Femur (tissue), 1 donor: ENCODE measurements around the gene SAMD7.

Experiments
- DNase-seq: peaks from one replicate; pipeline ENCODE4 v3.0.0-alpha.2; 2017

Gene SAMD7

GRCh38 chr3:169911272-169911671 is at the start of gene SAMD7:
Gene SAMD7 (plus strand): TSS chr3:169911572. CDS start chr3:169919499, 7,927 bp downstream.
- no peak for DNase-seq

DNA sequence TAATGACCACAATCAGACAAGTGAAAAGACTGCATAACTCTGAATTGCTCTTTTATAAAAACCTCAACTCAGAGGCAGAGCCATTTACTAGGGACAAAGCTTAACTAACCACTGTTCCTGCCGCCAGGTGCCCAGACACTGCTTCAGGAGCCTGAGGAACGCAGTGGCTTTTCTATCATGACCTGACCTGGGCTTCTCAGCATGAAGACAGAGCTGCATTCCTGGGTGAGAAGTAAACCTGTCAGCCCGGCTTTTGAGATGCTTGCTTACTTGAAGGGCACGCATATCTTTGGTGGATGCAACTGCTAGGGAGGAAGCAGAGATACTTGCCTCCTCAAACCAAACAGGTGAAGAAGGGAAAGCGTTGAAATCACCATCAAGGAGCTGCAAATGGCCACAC is 49.5 kb upstream of the SAMD7 start:
- no peak for DNase-seq

DNA sequence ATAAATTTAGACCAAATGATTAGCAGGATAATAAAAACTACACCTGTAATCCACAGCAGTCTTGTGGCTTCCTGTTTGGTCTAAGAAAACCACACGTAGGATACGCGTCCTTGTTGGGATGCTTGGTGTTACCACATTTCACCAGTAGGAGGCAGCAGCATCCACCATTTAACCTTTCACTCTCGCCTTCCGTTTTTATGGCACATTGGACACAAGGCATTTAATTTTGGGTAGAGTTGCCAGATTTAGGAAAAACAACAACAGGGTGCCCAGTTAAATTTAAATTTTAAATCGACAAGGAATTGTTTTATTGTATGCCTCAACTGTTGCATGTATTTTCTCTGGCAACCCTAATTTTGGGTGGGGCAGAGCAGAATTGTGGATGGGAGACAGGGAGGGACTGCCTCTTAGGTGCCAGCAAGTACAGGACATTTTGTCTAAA is 47.9 kb upstream of the SAMD7 start:
- DNase-seq: peak; percentile 62

GRCh38 chr3:169864270-169864669 is 47.1 kb upstream of the SAMD7 start:
- no peak for DNase-seq

DNA sequence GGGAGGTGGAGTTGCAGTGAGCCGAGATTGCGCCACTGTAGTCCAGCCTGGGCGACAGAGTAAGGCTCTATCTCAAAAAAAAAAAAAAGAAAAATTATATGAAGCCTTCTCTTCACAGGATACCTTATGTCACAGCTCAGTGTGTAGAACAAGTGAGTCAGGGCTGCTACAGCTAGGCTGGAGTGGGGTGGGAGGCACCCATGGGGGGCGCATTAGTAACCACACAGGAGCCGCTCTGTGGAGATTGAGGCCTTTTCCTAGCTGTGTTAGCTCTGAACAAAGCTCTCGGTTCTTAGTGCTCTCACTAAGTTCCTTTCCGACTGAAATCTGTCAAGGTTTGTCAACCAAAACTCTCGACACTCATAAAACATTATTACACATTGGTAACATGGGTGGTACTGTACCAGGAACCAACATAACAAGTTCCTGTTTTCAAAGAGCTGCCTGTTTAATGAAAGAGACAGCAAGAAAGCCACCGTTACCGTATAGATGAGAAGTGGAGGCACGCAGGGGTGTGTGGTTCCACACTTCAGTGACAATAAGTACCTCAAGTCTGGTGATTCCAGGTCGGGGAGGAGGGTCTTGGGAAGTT is 46.1 kb upstream of the SAMD7 start:
- DNase-seq: no peak

- DNase-seq: no peak
Measured at GRCh38 chr3:169867584-169868210, 43.7 kb upstream of the SAMD7 start.

DNA sequence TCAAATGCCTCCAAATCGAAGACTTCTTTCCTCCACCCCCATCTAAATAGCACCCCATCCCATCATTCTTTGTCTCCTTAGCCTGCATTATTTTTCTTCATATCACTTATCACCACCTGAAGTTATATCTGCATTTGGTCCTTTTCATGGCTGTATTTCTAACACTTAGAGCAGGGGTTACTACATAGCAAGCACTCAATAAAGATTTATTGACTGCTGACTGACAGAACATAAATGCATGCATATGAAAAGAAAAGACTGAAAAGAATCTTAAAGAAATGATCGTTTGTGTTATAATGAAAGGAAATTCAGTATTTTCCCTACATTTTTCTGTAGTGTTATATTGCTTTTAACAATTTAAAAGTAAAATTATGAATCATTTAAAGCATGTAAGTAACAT is 43.0 kb upstream of the SAMD7 start:
- DNase-seq: no peak

GRCh38 chr3:169869484-169870220 is 41.7 kb upstream of the SAMD7 start, which contains the start of gene LRRC31:
Gene LRRC31 (minus strand): TSS chr3:169869935. CDS start chr3:169869807, 128 bp downstream.
- DNase-seq: no peak

DNA sequence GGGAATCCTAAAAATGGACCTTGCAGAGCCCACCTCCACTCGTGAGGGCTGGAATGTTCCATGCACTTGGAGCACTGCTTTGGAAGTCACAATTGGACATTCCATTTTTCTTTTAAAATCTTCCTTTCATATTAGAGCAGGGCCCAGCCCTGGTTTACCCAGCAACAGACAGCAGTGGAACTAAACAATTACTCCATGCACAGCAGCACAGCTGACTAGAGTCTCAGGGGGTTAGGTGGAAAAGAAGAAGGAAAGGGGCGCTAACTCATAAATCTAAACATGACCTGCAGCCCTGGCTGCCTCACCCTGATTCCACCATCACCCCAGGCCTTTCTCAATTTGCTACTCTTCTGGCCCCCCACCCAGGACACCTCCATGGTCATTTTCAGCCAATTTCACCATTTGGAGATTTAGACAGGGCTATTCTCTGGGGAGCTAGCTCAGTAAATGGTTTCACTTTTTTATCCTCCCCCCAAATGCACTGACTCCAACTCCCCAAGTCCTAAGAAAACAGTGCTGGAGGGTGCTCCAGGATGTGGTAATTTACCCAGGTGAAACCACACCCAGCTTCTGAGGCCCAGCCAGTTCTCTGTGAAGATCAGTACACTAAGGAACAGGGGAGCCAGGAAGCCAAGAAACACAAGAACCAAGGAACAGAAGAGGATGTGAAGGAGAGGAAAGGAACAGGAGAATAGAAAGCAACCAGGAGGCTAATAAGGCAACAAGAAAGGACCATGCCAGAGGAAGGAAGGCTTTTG is 40.1 kb upstream of the SAMD7 start:
- no peak for DNase-seq

GRCh38 chr3:169879013-169879557 is 32.3 kb upstream of the SAMD7 start:
- no peak for DNase-seq

DNA sequence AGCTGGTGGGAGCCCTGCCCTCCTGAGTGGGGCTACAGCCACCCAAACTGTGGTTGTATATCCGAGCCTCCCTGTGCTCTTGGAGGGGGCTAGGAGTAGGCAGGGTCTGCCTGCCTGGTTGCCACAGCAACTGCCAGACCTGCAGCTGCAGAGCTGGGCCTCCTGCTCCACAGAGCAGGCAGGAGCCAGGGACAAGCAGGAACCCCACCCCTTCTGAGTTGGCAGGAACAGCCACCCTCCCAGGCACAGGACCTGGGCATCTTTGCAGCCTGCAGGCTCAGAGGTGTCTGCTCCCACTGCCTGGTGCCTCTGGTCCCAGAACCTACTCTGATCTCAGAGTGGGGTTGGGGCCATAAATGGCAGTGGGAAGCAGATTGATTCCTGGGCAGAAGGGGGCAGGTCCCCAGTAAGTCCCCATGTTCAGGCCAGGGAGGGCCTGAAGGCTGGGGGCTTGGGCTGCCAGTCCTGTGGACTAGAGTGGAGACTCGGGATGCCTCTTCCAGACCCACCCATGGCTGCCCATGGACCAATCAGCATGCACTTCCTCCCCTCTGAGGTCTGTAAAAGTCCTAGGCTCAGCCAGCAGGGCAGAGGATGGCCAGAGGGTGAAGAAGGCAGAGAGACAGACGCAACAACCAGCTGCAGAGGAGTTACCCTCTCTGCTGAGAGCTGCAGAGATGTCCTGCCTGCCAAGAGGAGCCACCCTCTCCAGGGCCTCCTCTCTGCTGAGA is 31.4 kb upstream of the SAMD7 start:
- DNase-seq: no peak

- no peak for DNase-seq
Measured at GRCh38 chr3:169880576-169881250, 30.7 kb upstream of the SAMD7 start.

DNA sequence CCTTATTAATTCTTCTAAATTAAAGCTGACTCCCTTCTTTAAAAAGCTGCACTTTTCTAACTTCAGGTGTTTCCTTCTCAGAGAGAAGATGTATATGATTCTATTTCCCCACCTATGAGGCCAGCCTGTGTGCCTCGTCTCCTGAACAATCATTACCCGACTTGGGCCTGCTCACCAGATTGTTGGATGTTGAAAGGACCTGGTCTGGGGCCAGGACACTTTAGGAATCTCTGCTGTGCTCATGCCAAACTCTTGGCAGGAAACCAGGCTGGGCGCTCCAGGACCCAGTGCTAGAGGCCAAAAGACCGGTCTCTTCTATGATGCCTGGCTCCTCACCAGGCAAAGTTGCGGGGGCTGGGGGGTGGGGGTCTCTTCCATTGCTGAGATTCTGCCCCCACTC is 24.7 kb upstream of the SAMD7 start:
- DNase-seq: peak; percentile 47

DNA sequence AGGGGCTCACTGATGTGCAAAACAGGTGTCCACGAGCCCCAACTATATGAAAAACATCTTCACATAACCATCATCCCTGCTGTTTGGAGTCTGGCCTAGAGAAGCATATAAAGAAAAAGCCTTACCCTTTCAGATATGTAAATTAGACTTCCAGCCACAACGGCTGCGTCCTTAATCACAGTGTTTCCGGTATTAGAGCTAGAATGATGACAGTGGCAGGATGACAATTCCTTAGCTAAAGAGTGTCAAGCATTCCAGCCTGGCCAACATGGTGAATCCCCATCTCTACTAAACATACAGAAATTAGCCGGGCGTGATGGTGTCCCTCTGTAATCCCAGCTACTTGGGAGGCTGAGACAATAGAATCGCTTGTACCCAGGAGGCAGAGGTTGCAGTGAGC is 19.5 kb upstream of the SAMD7 start:
- no peak for DNase-seq

DNA sequence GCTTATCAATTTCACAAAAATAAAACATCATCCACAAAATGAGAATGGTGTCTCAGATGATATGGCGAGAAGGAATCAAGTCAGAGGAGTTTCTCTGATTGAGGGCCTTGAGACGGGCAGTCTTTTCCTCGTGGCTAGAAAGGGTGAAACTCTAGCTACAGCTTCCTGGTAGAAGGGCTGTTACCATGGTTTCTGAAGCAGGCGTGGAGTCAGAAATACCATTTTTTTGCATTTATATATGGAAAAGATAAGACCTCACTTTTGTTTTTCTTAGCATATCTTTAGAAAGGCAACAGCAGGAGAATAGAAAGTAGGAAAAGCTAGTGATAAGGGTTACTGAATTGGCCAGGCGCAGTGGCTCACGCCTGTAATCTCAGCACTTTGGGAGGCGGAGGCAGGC is 17.3 kb upstream of the SAMD7 start:
- DNase-seq: no peak

DNA sequence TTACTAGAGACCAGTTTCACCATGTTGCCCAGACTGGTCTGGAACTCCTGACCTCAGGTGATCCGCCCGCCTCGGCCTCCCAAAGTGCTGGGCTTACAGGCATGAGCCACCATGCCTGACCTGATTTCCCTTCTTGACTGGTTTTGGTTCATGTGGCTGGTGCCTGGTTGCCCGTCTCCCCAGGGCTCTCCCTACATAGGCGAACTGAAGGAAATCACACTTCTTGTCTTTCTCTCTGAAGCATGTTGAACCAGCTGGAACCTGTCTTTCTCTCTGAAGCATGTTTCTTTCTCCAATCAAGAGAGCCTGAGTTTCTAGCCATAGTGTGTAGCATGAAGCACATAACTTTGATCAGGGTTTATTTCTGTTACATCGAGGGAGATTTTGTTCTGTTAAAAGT is 16.3 kb upstream of the SAMD7 start:
- no peak for DNase-seq

DNA sequence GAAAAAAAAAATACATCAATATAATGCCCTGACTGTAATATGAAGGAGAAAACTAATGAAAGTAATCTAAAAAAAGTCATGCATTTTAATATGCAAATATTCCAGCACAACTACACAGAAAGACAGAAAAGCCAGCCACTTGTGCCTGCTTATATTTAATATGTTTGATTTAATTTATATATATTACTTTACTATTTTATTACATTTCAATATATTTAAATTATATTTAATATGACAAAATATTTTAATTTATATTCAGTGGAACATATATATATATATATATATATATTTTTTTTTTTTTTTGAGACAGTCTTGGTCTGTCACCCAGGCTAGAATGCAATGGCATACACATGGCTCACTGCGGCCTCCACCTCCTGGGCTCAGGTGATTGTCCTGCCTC is 14.1 kb upstream of the SAMD7 start:
- DNase-seq: no peak

- DNase-seq: no peak
Measured at GRCh38 chr3:169901453-169901852, 9.9 kb upstream of the SAMD7 start.

- DNase-seq: no peak
Measured at GRCh38 chr3:169905404-169905803, 6.0 kb upstream of the SAMD7 start.

GRCh38 chr3:169907476-169907875 is 3.9 kb upstream of the SAMD7 start:
- DNase-seq: no peak

DNA sequence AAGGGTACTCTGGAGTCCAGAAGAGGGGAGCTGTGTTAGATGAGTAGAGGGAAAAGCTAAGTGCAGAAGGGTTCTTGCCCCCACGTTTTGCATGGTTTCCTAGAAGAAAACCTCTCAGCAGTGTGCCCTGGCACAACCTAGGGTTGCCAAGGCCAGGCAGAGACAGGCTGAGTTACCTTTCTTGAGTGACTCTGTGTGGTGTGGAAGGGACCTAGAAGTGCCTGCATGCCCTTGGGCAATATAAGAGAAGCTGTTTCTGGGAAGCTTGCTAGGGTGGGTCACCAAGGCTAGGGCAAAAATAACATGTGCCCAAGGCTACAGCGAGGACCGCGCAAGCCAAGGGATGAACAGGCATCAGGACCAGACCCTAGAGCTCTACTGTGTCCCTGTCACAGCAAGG is 3.4 kb upstream of the SAMD7 start:
- DNase-seq: no peak

GRCh38 chr3:169913323-169913722 is 2.0 kb downstream of the SAMD7 start:
- no peak for DNase-seq
